Loucy (cell line): ENCODE measurements around the gene AMIGO3.

ENCODE experiments used
- EZH2phosphoT487 ChIP-seq: fragments of 200-600 bp; IDR thresholded peaks from 2 replicates; pipeline ENCODE4 v1.6.1; 2018; ENCODE audit warnings: antibody characterized with exemption, mild to moderate bottlenecking, moderate library complexity, borderline replicate concordance
- TF ChIP-seq, protein P1 (sequence below): fragments of 200-600 bp; sonication (generic); conservative IDR thresholded peaks from 2 replicates; pipeline ENCODE4 v1.5.1; 2014; ENCODE audit warnings: mild to moderate bottlenecking, antibody characterized with exemption, low read length

DNA sequence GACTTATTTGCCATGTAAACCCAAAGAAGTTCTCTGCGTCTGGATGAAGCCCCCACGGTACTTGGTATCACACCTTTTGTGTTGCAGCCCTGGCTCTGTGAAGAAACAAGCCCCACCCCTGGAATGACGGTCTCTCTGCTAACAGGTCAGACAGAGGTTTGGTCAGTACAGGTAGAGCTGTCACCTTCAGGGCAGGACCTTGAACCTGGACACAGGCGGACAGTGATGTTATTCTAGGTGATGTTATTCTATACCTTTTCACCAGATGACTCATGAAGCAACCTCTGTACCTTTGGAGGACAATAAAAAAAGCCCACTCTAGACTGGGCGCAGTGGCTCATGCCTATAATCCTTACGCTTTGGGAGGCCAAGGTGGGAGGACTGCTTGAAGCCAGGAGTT lies 15.3 kb upstream of the AMIGO3 start:
- no peak for TF ChIP-seq EZH2phosphoT487
- TF ChIP-seq, protein P1, sequence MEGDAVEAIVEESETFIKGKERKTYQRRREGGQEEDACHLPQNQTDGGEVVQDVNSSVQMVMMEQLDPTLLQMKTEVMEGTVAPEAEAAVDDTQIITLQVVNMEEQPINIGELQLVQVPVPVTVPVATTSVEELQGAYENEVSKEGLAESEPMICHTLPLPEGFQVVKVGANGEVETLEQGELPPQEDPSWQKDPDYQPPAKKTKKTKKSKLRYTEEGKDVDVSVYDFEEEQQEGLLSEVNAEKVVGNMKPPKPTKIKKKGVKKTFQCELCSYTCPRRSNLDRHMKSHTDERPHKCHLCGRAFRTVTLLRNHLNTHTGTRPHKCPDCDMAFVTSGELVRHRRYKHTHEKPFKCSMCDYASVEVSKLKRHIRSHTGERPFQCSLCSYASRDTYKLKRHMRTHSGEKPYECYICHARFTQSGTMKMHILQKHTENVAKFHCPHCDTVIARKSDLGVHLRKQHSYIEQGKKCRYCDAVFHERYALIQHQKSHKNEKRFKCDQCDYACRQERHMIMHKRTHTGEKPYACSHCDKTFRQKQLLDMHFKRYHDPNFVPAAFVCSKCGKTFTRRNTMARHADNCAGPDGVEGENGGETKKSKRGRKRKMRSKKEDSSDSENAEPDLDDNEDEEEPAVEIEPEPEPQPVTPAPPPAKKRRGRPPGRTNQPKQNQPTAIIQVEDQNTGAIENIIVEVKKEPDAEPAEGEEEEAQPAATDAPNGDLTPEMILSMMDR, result no peak
